PC-3 (cell line): ENCODE measurements around the gene MYOF.

Source experiments
- EZH2 ChIP-seq: fragments of 300-600 bp; sonication (generic); IDR thresholded peaks from one replicate; pipeline ENCODE4 v1.6.1; 2017; ENCODE audit warnings: antibody characterized with exemption, mild to moderate bottlenecking, low read length; ENCODE audit not compliant: unreplicated experiment
- EZH2phosphoT487 ChIP-seq: fragments of 300-600 bp; sonication (generic); IDR thresholded peaks from 2 replicates; pipeline ENCODE4 v1.6.1; 2018; ENCODE audit warnings: mild to moderate bottlenecking, antibody characterized with exemption, low read length, borderline replicate concordance
- TF ChIP-seq, protein P1 (sequence below): fragments of 300-600 bp; sonication (generic); conservative IDR thresholded peaks from 2 replicates; pipeline ENCODE4 v1.5.1; 2017; ENCODE audit warnings: antibody characterized with exemption, low read depth, mild to moderate bottlenecking, low read length

GRCh38 chr10:93447019-93447418 lies 35.1 kb downstream of the MYOF start:
- TF ChIP-seq, protein P1, sequence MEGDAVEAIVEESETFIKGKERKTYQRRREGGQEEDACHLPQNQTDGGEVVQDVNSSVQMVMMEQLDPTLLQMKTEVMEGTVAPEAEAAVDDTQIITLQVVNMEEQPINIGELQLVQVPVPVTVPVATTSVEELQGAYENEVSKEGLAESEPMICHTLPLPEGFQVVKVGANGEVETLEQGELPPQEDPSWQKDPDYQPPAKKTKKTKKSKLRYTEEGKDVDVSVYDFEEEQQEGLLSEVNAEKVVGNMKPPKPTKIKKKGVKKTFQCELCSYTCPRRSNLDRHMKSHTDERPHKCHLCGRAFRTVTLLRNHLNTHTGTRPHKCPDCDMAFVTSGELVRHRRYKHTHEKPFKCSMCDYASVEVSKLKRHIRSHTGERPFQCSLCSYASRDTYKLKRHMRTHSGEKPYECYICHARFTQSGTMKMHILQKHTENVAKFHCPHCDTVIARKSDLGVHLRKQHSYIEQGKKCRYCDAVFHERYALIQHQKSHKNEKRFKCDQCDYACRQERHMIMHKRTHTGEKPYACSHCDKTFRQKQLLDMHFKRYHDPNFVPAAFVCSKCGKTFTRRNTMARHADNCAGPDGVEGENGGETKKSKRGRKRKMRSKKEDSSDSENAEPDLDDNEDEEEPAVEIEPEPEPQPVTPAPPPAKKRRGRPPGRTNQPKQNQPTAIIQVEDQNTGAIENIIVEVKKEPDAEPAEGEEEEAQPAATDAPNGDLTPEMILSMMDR = no peak
- TF ChIP-seq EZH2phosphoT487 (no peak), EZH2 (no peak)
